Loucy (cell line): ENCODE results near the gene ARFIP2.

Experiments
- EZH2phosphoT487 ChIP-seq: fragments of 200-600 bp; IDR thresholded peaks from 2 replicates; pipeline ENCODE4 v1.6.1; 2018; ENCODE audit warnings: antibody characterized with exemption, mild to moderate bottlenecking, moderate library complexity, borderline replicate concordance
- TF ChIP-seq, protein P1 (sequence below): fragments of 200-600 bp; sonication (generic); conservative IDR thresholded peaks from 2 replicates; pipeline ENCODE4 v1.5.1; 2014; ENCODE audit warnings: mild to moderate bottlenecking, antibody characterized with exemption, low read length

DNA sequence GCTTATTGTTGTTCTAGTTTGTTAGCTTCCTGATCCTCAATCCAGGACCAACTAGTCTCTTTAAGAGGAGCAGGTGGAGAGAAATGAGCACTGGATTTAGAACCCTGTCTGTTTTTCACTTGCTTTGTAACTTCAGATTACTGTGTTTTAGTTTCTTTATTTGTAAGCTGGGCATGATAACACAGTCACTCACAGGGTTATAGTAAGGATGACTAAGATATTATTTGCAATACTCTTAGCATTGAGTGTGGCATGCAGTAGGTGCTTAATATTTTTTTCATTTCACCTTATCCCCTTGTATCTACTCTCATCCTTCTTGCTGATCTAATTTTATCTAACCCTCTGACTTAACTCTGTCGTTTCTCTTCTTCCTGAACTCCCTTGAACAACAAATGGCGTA, 49.7 kb upstream of the ARFIP2 start:
- TF ChIP-seq, protein P1, sequence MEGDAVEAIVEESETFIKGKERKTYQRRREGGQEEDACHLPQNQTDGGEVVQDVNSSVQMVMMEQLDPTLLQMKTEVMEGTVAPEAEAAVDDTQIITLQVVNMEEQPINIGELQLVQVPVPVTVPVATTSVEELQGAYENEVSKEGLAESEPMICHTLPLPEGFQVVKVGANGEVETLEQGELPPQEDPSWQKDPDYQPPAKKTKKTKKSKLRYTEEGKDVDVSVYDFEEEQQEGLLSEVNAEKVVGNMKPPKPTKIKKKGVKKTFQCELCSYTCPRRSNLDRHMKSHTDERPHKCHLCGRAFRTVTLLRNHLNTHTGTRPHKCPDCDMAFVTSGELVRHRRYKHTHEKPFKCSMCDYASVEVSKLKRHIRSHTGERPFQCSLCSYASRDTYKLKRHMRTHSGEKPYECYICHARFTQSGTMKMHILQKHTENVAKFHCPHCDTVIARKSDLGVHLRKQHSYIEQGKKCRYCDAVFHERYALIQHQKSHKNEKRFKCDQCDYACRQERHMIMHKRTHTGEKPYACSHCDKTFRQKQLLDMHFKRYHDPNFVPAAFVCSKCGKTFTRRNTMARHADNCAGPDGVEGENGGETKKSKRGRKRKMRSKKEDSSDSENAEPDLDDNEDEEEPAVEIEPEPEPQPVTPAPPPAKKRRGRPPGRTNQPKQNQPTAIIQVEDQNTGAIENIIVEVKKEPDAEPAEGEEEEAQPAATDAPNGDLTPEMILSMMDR = no peak
- no peak for TF ChIP-seq EZH2phosphoT487
